Ovary (tissue), 9 donors: Measurements from ENCODE around the gene FOXL3. TPM values are rescaled to one million over a fixed set of nuclear protein-coding genes. Genes with fewer than 3 reads are reported as not detected.
"Not testable (repeated sequence)": the region's sequence is repeated elsewhere in the genome, so short reads cannot be mapped to it uniquely, and the experiment has no call there.

Source experiments
- DNase-seq, 5 donors: peaks; one replicate each; pipeline ENCODE4 v3.0.0-alpha.2; 2019 to 2020
- H3K27ac ChIP-seq, 2 donors: fragments of 200-600 bp; one replicate each; pipeline versions ENCODE4 v1.5.1 to v1.8.0; 2019 to 2022
- H3K27me3 ChIP-seq: fragments of 200-600 bp; one replicate; pipeline ENCODE4 v1.8.0; 2022
- H3K36me3 ChIP-seq: fragments of 200-600 bp; sonication (generic); one replicate; pipeline ENCODE4 v1.5.1; 2019
- H3K4me1 ChIP-seq: one replicate; pipeline ENCODE4 v1.8.1; 2013; ENCODE audit warnings: mild to moderate bottlenecking, moderate library complexity; ENCODE audit not compliant: insufficient read depth
- H3K4me3 ChIP-seq: fragments of 200-600 bp; sonication (generic); one replicate; pipeline ENCODE4 v1.5.1; 2017
- H3K9me3 ChIP-seq, 2 donors: fragments of 200-600 bp in 1 of 2; sonication (generic) in 1 of 2; one replicate each; pipeline versions ENCODE4 v1.5.1 to v1.8.1; 2013 to 2019; ENCODE audit warnings: mild to moderate bottlenecking in 1 of 2, moderate library complexity in 1 of 2
- CTCF ChIP-seq, 3 donors: fragments of 450-650 bp in 2 of 3; fragments of 200-600 bp in 1 of 3; IDR thresholded peaks; one replicate each; pipeline versions ENCODE4 v1.5.1 to v1.8.0; 2016 to 2022; ENCODE audit warnings: antibody characterized with exemption in 3 of 3, mild to moderate bottlenecking in 1 of 3
- EP300 ChIP-seq: sonication (generic); formaldehyde crosslinking; IDR thresholded peaks from one replicate; pipeline ENCODE4 v1.6.1; 2017; ENCODE audit warnings: antibody characterized with exemption
- POLR2A ChIP-seq: fragments of 450-650 bp; IDR thresholded peaks from one replicate; pipeline ENCODE4 v1.6.1; 2017; ENCODE audit warnings: antibody characterized with exemption, mild to moderate bottlenecking, moderate library complexity
- WGBS, 3 donors: extraction: QIAGEN DNeasy Blood & Tissue Kit in 1 of 3; methylation state at CpG; one replicate each; pipeline versions ENCODE4 v1.1.5 to v1.1.7; 2013 to 2017; 5-methylcytosine and 5-hydroxymethylcytosine counted together
- intact Hi-C, 4 donors: fragments of 100-400 bp; cut with DNase I; formaldehyde crosslinking; loops; one replicate each; pipeline versions ENCODE4 v1.11.0 to v1.15.1; 2022 to 2023
- polyA plus RNA-seq, 2 donors: library from polyadenylated mRNA; stranded (reverse); fragments of 200-250 nt in 1 of 2; fragments of 350-450 nt in 1 of 2; fragmentation: Illumina TruSeq in 1 of 2; extraction: RNeasy Lipid Tissue Mini Kit (QIAGEN cat#74804) in 1 of 2; gene quantifications; one replicate each; pipeline ENCODE4 v1.2.3, GENCODE V29; 2013 to 2014
- total RNA-seq, 7 donors: library from RNA; depleted of rRNA in 2 of 7; stranded (reverse); fragments of >200 nt in 2 of 7; fragmentation: NEBNext Ultra II Directional in 3 of 7; extraction: Animal tissue kit (Norgen Biotek cat#: 25700) in 3 of 7; gene quantifications; one replicate each; pipeline versions ENCODE4 v1.1.0 to v1.2.4, GENCODE V29; 2016 to 2023
- donor health status: DM: no; HTN: no; CAD: no; lungs with moderate emphysema.
- donor health status: DM: no; HTN: no; CAD: no.
- donor health status: Bipolar disorder and iron deficiency.
- donor health status: DM: yes; HTN: yes; CAD: no.
- donor health status: DM: no; HTN: no; CAD: no.
- donor health status: DM: yes; HTN: yes; CAD: no.

FOXL3 gene
- total and polyA plus RNA-seq, 9 donors: not detected

- H3K4me1 ChIP-seq: peaks cover 7% of the 10 kb centered on the region
- DNase-seq: no peak
- no peak overlapping the region for H3K4me3 ChIP-seq
- intact Hi-C loops: loop anchor here in 1 of 4 donors (5.0 kb wide), 1 partner anchor 188 kb away; no protein-coding TSS in a partner anchor
- H3K27me3 ChIP-seq: no peaks in the 10 kb centered on the region
- 88 to 91% (median 89%) methylated on average over 16 of the region's 16 CpGs for WGBS, 3 donors
- H3K27ac ChIP-seq: no peak overlapping the region
- H3K36me3 ChIP-seq: no peaks in the 10 kb centered on the region
- H3K9me3 ChIP-seq: no peaks in the 10 kb centered on the region
- TF ChIP-seq POLR2A (no peak), CTCF (IDR thresholded peaks at IDR 0.05) (no peak)
Observed at GRCh38 chr7:334618-335357, 44.8 kb downstream of the FOXL3 start.

DNA sequence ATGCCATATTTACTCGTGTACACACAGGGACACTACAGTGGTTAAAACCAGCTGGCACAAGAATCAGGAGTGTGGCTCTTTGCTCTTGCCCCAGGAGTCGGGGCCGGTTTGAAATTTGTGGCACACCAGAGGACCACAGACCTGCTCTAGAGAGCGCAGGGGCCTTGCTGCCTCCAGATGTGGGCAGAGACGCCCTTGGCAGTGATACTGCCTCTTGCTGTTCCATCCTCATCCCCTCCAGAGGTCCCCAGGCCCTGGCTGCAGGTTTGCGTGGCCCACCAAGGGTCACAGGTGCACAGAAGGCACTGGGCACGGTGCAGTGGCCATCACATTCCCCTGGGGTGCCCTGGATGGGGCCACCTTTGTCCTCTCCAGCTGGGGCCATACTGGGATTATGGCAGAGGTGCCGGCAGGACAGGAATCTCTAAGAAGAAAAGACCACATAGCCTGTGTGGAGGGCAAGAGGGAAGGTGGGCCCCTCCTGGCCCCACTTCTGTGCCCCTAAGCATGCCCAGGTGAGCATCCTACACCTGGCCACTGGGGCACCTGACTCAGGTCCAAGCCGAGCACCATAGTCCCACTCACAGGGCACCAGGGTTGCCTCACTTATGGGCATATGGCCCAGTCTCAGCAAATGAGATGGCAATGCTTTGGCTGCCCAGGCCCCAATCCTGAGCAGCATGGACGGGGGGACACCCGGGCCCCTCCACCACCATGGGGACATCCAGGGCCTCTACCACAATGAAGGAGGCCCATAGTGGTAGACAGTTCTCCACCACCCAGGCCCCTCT lies 45.6 kb downstream of the FOXL3 start:
- no peak overlapping the region for H3K27ac ChIP-seq
- H3K36me3 ChIP-seq: no peaks in the 10 kb centered on the region
- H3K4me3 ChIP-seq: no peak overlapping the region
- no peaks in the 10 kb centered on the region for H3K27me3 ChIP-seq
- 79 to 87% (median 87%) methylated on average over 11 of the region's 11 CpGs for WGBS, 3 donors
- H3K4me1 ChIP-seq: peaks cover 7% of the 10 kb centered on the region
- no peak for DNase-seq
- intact Hi-C loops: no loop called here
- TF ChIP-seq POLR2A: no peak
- no peak for TF ChIP-seq CTCF (IDR thresholded peaks at IDR 0.05)
- TF ChIP-seq EP300: no peak
- H3K9me3 ChIP-seq: no peaks in the 10 kb centered on the region

GRCh38 chr7:336149-336533 lies 46.2 kb downstream of the FOXL3 start:
- H3K9me3 ChIP-seq, H3K4me1 ChIP-seq, H3K27ac ChIP-seq, H3K27me3 ChIP-seq, intact Hi-C loops, H3K36me3 ChIP-seq, DNase-seq, H3K4me3 ChIP-seq: not testable (repeated sequence)
- 89 to 91% (median 90%) methylated on average over 23 to 25 of the region's 25 CpGs for WGBS, 3 donors

DNA sequence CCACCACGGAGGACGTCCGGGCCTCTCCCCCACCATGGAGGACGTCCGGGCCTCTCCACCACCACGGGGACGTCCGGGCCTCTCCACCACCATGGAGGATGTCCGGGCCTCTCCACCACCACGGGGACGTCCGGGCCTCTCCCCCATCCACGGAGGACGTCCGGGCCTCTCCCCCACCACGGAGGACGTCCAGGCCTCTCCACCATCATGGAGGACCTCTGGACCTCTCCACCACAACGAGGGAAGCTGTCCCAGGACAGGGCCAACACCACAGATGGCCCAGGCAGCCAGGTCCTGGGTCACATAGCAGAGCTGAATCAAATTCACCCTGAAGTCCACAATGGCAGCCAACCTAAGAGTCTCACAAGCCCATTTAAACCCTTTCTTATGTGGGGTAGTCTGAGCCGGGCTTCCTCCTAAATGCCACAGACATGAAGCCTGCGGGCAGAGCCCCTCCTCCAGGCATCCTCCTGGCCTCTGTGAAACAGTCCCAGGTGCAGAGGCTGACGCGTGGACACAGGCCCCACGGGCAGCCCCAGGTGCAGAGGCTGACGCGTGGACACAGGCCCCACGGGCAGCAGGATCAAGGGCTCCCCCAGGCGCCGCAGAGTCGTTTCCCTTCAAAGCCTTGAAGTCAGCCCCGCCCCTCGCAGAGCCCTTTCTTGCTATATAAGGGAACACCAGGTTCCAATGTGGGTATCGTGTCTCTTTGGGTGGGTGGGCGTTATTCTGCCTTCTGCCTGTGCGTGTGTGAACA lies 47.0 kb downstream of the FOXL3 start:
- Histone ChIP-seq H3K27me3 (no peaks in the 10 kb centered on the region), H3K4me3 (no peak overlapping the region), H3K4me1 (peaks cover 7% of the 10 kb centered on the region), H3K36me3 (no peaks in the 10 kb centered on the region), H3K27ac (no peak overlapping the region), H3K9me3 (no peaks in the 10 kb centered on the region)
- intact Hi-C loops: no loop called here
- no peak for TF ChIP-seq POLR2A
- no peak for TF ChIP-seq CTCF (IDR thresholded peaks at IDR 0.05)
- TF ChIP-seq EP300: no peak
- 81 to 86% (median 83%) methylated on average over 19 to 34 of the region's 34 CpGs for WGBS, 3 donors
- no peak for DNase-seq
